Mucosa of stomach (tissue), 1 donor: ENCODE measurements around the gene EXD3.
A peak's percentile ranks its signal among the peaks of the same experiment; 100 is the strongest.

Source experiments
- H3K27me3 ChIP-seq: one replicate; pipeline ENCODE4 v1.7.0; 2013; ENCODE audit warnings: mild to moderate bottlenecking, low read length; ENCODE audit not compliant: control insufficient read depth, insufficient read depth
- H3K36me3 ChIP-seq: one replicate; pipeline ENCODE4 v1.7.0; 2013; ENCODE audit warnings: low read length; ENCODE audit not compliant: control insufficient read depth, insufficient read depth
- H3K4me1 ChIP-seq: one replicate; pipeline ENCODE4 v1.7.0; 2013; ENCODE audit warnings: mild to moderate bottlenecking, low read length; ENCODE audit not compliant: control insufficient read depth, insufficient read depth
- H3K4me3 ChIP-seq: one replicate; pipeline ENCODE4 v1.7.0; 2013; ENCODE audit warnings: low read length
- H3K9ac ChIP-seq: one replicate; pipeline ENCODE4 v1.7.0; 2013; ENCODE audit warnings: mild to moderate bottlenecking, low read length, moderate library complexity
- H3K9me3 ChIP-seq: one replicate; pipeline ENCODE4 v1.7.0; 2013; ENCODE audit warnings: mild to moderate bottlenecking, low read length, moderate library complexity; ENCODE audit not compliant: control insufficient read depth
- donor health status: Pancreatic carcinoma.

The EXD3 gene

GRCh38 chr9:137430723-137431415 is 7.9 kb upstream of the EXD3 start:
- Histone ChIP-seq H3K36me3 (no peaks in the 10 kb centered on the region), H3K9ac (no peak overlapping the region), H3K27me3 (no peaks in the 10 kb centered on the region), H3K9me3 (no peaks in the 10 kb centered on the region), H3K4me3 (no peak overlapping the region), H3K4me1 (peaks cover 29% of the 10 kb centered on the region)

GRCh38 chr9:137429974-137430722 is 7.2 kb upstream of the EXD3 start:
- Histone ChIP-seq H3K27me3 (no peaks in the 10 kb centered on the region), H3K4me3 (no peak overlapping the region), H3K9me3 (no peaks in the 10 kb centered on the region), H3K36me3 (no peaks in the 10 kb centered on the region), H3K9ac (no peak overlapping the region), H3K4me1 (peaks cover 22% of the 10 kb centered on the region)

- Histone ChIP-seq H3K36me3 (no peaks in the 10 kb centered on the region), H3K4me3 (no peak overlapping the region), H3K9ac (no peak overlapping the region), H3K9me3 (no peaks in the 10 kb centered on the region), H3K27me3 (no peaks in the 10 kb centered on the region), H3K4me1 (peaks cover 17% of the 10 kb centered on the region)
Observed at GRCh38 chr9:137429546-137429890, 6.6 kb upstream of the EXD3 start.

DNA sequence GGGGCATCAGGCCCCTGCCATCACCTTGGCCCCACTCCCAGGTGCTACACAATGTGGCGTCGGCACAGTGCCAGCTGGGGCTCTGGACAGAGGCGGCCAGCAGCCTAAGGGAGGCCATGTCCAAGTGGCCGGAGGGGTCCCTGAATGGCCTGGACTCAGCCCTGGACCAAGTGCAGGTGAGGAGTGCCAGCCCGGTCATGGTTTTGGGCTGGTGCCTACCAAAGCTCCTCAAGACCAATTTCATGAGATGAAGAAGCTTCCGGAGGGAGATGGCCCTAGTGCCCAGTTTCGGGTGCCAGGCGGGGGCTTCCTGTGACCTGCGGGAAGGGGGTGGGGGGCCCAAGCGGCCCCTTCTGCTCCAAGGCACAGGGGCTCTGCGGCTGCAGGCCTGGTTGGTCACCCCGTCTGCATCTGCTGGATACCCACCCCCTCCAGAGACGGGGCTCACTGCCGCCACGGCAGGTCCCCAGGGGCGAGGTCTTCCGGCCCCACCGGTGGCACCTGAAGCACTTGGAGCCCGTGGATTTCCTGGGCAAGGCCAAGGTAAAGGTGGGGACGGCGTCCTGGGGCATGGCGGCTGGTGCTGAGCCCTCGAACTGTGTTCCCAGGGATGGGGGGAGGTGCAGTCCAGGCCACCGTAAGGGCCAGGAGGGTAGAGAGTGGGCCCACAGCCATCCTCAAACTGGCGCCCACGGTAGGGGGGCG is 6.0 kb upstream of the EXD3 start:
- no peak overlapping the region for H3K9ac ChIP-seq
- no peaks in the 10 kb centered on the region for H3K9me3 ChIP-seq
- no peaks in the 10 kb centered on the region for H3K27me3 ChIP-seq
- H3K4me1 ChIP-seq: peaks cover 22% of the 10 kb centered on the region
- H3K36me3 ChIP-seq: no peaks in the 10 kb centered on the region
- H3K4me3 ChIP-seq: no peak overlapping the region

- Histone ChIP-seq H3K4me3 (no peak overlapping the region), H3K9ac (no peak overlapping the region), H3K36me3 (no peaks in the 10 kb centered on the region), H3K4me1 (peaks cover 24% of the 10 kb centered on the region), H3K27me3 (no peaks in the 10 kb centered on the region), H3K9me3 (no peaks in the 10 kb centered on the region)
Observed at GRCh38 chr9:137428311-137428630, 5.3 kb upstream of the EXD3 start.

DNA sequence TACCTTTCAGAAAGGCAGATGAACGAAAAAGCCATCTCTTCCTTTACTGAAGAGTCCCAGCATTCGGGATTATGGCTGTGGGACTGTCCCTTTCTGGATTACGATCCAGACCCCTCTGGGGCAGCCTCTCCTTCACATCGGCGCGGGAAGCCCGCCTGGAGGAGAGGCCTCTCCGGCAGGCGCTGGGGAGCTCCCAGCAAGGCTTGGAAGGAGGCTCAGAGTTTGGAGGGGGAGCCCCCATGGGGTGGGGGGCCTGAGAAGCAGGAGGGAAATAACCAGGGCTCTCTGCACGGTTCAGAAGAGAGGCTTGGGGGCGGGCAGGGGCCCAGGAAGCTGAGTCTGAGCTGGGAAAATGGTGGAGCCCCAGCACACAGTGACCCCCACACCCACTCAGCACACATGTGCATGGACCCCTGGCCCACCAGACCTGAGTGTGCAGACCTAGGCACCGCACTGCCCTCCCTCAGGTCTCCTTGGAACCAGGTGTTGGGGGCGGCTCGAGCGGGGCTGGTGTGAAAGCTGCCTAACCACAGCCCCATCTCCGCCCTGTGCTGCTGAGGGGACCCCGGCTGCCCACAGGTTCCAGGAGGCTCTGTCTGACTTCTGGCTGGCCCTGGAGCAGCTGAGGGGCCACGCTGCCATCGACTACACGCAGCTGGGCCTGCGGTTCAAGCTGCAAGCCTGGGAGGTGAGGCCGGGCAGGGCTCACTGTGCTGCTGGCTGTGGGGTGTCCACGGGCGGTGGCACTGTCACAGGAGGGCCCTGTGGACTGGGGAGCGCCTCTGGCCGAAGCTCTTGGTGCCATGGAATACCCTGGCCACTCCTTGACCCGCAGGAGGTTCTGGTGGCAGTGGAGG is 4.7 kb upstream of the EXD3 start:
- no peaks in the 10 kb centered on the region for H3K36me3 ChIP-seq
- H3K27me3 ChIP-seq: no peaks in the 10 kb centered on the region
- no peak overlapping the region for H3K4me3 ChIP-seq
- no peak overlapping the region for H3K9ac ChIP-seq
- H3K9me3 ChIP-seq: no peaks in the 10 kb centered on the region
- H3K4me1 ChIP-seq: peaks cover 24% of the 10 kb centered on the region

DNA sequence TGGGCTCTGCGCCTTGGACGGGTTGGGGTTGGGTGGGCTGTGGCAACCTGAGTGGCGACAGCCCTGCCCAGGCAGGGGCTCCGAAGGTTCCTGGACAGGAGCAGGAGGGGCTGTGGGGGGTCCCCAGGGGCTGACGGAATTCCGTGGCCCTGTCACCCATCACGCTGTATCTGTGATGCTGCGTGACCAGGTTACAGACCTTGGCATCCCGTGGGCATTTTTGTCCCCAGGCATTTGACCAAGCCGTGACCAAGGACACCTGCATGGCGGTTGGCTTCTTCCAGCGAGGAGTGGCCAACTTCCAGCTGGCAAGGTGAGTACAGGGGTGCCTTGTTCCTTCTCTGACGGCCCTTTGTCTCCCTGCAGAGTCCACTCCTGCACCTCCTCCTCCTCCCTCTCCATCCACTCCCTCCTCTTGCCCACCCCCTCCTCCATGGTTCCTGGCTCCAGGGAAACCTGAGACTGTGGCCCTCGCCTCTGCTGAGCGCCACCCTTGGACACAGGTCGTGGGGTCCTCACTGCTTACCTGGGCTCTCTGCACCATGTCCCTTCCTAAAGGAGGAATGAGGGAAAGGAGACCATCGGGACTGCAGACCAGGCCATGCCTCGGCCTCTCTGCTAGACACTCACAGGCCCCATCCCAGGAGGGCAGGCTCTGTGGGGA is 3.2 kb upstream of the EXD3 start:
- no peaks in the 10 kb centered on the region for H3K27me3 ChIP-seq
- no peaks in the 10 kb centered on the region for H3K36me3 ChIP-seq
- H3K9ac ChIP-seq: no peak overlapping the region
- H3K9me3 ChIP-seq: no peaks in the 10 kb centered on the region
- peaks cover 30% of the 10 kb centered on the region for H3K4me1 ChIP-seq
- H3K4me3 ChIP-seq: no peak overlapping the region

- H3K9ac ChIP-seq: peak overlapping the region; percentile 88
- H3K4me3 ChIP-seq: peak overlapping the region; percentile 90
- H3K36me3 ChIP-seq: no peaks in the 10 kb centered on the region
- H3K9me3 ChIP-seq: no peaks in the 10 kb centered on the region
- H3K27me3 ChIP-seq: no peaks in the 10 kb centered on the region
- H3K4me1 ChIP-seq: peaks cover 22% of the 10 kb centered on the region
Observed at GRCh38 chr9:137423514-137424291, 741 bp upstream of the EXD3 start.

- Histone ChIP-seq H3K9me3 (no peaks in the 10 kb centered on the region), H3K4me1 (peaks cover 18% of the 10 kb centered on the region), H3K4me3 (peak overlapping the region; percentile 62), H3K9ac (peak overlapping the region; percentile 88), H3K27me3 (no peaks in the 10 kb centered on the region), H3K36me3 (no peaks in the 10 kb centered on the region)
Observed at GRCh38 chr9:137421838-137422603, 941 bp downstream of the EXD3 start.

DNA sequence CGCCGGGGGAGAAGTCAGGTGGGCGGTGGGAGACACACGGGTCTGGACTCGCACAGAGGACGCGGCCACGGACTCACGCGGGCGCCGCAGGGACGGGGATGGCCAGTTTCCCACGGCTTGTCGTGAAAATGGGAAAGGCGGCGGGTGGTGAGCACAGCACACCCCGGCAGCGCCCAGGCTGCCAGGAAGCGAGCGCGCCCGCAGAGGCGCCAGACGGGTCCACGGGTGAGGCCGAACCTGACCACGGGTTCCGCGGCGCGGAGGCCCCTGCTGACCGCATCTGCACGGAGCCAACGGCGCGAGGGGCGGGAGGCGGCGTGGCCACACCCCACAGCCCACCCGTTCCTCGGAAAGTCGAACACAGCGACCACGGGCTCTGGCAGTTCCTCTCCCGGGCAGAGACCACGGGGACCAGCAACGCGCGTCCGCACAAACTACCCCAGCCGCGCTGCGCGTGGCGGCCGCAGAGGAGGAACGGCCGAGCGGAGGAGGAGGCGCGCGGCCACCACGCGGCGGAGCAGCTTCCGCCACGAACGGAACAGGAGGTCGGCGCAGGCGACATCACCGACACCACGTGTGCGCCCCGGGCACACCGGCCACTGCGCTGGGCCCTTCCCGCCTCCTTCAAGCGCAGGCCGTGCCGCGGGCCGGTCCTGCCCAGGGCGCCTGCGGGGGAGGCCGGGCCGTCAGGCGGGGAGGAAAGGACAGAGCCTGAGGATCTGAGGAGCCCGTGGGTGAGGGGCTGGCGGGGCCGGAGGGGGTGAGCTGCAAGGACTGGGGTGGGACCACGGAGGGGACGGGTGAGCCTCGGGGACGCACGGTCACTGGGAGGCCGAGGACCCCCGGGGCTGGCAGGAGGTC is 5.6 kb downstream of the EXD3 start:
- Histone ChIP-seq H3K9me3 (no peaks in the 10 kb centered on the region), H3K9ac (peak overlapping the region; percentile 22), H3K36me3 (no peaks in the 10 kb centered on the region), H3K27me3 (no peaks in the 10 kb centered on the region), H3K4me1 (peaks cover 24% of the 10 kb centered on the region), H3K4me3 (no peak overlapping the region)
